Endometrial microvascular endothelial cells (primary cell): ENCODE results near the gene SCT. TPM values are rescaled to one million over a fixed set of nuclear protein-coding genes. Genes with fewer than 3 reads are reported as not detected.

Experiments
- in situ Hi-C: cut with HindIII; loops from 2 replicates; pipeline ENCODE4 v1.10.0; 2017; ENCODE audit warnings: low sequenced_read_pairs, low pct_unique_long_range_greater_than_20kb; ENCODE audit errors: inconsistent ontology term
- total RNA-seq: library from RNA; depleted of rRNA; stranded (reverse); fragments of >200 nt; gene quantifications from one replicate; pipeline ENCODE4 v1.2.3, GENCODE V29; 2015; ENCODE audit errors: inconsistent ontology term

Gene SCT
- total RNA-seq, 1 donor from 2014 or later, result not detected

GRCh38 chr11:624705-625635 is 2.0 kb downstream of the SCT start, which contains the start of gene CDHR5:
CDHR5 (minus strand) TSS chr11:624955; CDS start chr11:624902, 53 bp downstream.
- in situ Hi-C loops, result no loop called here

DNA sequence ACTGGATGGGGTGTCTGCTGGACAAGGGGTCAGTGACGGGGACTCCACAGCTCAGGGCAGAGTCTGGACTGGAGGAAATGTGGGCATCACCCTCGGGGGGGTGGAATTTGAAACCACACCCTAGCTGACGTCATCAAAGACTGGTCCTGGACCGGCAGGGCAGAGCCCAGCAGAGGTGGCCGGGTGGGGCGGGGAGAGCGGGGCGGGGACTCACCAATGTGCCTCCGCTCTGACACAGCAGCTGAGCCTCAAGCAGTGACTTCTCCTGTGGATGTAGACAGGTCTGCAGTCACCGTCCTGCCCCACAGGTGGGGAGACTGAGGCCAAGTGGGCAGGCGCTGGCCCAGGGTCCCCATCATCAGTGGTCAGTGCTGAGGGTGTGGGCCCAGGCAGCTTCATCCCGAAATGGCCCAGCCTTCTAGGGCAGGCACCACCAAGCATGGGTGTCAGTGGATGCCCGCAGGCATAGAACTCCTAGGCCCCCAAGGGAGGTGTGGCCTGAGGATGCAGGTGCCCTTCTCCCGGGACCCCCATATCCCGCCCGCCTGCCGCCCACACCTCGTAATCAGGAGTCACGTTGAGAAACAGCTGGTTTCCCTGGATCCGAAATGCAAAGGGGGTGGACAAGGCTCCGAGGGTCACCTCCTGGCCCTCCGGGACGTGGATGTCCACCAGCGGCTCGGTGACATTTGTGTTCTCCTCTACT is 2.8 kb downstream of the SCT start:
- in situ Hi-C loops, result no loop called here

GRCh38 chr11:623349-623869 is 3.6 kb downstream of the SCT start:
- in situ Hi-C loops, result no loop called here

GRCh38 chr11:621838-622237 is 5.1 kb downstream of the SCT start:
- in situ Hi-C loops, result no loop called here

- in situ Hi-C loops, result no loop called here
Observed at GRCh38 chr11:620935-621814, 5.8 kb downstream of the SCT start.

DNA sequence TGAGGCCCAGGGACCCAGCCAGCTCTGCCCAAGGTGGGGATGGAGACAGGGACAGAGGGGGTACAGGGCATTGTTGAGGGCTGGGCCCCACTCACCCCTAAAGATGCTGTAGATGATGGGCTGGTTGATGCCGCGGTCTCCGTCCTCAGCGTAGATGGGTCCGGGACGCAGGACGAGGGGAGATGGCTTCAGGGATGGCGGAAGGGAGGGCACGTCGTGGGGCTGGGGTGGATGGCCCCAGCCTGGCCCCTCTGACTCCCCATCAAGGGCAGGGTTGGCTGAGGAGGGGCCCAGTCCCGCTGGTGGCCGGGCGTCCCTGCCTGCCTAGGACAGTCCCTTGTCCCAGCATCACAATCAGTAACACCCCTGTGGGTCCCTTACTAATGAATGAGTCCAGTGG is 6.8 kb downstream of the SCT start:
- in situ Hi-C loops, result no loop called here

- in situ Hi-C loops, result no loop called here
Observed at GRCh38 chr11:619628-620050, 7.3 kb downstream of the SCT start.

GRCh38 chr11:618856-619627 is 7.9 kb downstream of the SCT start:
- in situ Hi-C loops, result no loop called here

GRCh38 chr11:617912-618682 is 8.9 kb downstream of the SCT start:
- in situ Hi-C loops, result no loop called here

DNA sequence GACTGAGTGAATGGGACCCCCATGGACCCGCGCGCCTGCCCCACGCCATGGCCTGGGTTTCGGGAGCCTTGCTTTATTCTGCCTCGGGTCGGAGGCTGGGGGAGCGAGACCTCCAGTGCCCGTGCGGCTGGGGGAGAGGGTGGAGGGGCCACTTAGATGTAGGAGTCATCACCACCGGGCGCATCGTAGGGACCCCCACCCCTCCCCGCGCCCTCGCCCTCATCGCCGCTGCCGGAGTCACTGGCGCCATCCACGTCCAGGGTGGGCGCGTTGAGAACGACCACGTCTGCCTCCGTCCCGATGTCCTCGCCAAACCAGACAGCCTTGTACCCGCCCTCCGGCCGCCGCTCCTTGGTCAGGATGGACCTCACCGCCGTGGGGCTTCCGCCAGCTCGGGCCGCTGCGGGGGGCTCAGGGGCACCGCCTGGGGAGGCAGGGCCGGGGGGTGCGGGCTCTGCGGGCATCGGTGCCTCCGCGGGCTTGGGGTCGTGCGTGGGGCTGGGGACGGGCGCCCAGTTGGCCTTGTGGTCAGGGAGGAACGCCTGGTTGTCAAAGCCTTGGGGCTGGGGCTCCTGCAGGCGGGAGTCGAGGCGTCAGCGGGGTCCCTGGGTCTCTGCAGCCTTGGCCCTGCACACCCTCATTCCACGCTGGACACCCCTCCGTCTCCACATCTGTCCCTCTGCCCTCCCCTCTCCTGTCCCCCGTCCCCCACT is 9.6 kb downstream of the SCT start:
- in situ Hi-C loops, result no loop called here

DNA sequence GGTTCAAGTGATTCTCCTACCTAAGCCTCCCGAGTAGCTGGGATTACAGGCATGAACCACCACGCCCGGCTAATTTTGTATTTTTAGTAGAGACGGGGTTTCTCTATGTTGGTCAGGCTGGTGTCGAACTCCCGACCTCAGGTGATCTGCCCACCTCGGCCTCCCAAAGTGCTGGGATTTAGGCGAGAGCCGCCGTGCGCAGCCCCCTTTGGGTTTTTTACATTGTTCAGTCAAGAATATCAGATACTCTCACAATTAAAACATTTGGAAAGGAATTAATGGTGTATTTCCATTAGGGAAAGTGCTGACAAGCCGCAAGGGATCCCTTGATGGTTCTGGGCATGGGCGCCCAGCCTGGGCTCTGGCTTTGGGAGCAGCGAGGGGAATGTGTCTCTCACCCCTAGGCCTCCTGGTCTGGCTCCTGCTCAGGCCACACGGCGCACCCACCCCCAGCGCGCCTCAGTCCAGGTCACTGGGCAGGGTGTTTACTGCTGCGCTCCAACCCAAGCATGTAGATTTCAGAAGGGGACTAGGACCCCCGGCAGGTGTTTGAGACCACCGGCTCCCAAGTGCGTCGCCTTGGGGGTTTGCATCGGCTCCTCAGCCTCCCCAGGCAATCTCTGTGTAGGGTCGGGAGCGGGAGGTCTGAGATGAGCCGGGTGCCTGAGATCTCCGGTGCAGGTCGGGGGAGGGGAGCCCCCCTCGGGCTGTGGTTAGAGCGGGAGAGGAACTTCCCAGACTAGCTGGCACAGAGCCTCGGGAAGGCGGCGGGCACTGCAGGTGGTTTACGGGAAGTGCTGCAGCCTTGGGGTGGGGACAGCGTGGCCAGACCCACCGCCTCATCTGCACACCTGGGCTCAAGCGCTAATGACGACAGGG is 10.4 kb downstream of the SCT start:
- in situ Hi-C loops, result no loop called here

DNA sequence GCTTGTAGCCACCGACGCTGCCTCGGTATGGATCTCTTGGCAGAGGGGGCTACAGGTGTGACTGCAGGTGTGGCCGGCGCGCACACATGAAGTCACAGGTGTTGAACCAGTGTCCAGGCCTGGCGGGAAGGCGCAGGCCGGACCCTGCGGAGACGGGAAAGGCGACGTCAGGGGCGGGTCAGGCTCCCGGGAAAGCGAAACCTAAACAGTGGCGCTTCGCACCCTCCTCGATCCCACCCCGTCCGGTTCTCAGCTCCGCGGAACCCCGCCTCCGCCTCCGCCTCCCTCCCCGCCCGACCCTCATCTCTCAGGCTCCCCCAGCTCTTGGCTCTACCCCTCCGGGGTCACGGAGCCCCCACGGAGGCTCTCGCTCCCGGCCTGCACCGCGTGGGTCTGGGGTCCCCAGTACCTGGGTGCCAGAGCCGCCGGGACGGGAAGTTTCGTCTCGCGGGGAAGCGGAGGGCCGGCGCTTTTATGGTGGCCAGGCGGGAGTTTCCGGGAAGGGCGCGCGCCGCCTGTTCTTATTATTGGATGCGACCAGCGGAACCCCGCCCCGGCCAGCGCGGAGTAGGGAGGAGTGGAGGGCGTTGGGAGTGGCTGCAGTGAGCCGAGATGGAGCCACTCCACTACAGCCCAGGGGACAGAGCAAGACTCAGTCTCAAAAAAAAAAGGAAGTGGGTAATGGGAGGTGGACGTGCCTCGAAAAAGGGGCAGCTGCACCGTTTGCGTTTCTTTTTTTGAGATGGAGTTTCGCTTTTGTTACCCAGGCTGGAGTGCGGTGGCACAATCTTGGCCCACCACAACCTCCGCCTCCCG is 11.3 kb downstream of the SCT start, which contains the start of gene IRF7:
Gene IRF7 (minus strand): TSS at position 447 of the 816 bp plus-strand sequence. CDS start 586 bp downstream, outside the sequence.
- in situ Hi-C loops, result no loop called here

DNA sequence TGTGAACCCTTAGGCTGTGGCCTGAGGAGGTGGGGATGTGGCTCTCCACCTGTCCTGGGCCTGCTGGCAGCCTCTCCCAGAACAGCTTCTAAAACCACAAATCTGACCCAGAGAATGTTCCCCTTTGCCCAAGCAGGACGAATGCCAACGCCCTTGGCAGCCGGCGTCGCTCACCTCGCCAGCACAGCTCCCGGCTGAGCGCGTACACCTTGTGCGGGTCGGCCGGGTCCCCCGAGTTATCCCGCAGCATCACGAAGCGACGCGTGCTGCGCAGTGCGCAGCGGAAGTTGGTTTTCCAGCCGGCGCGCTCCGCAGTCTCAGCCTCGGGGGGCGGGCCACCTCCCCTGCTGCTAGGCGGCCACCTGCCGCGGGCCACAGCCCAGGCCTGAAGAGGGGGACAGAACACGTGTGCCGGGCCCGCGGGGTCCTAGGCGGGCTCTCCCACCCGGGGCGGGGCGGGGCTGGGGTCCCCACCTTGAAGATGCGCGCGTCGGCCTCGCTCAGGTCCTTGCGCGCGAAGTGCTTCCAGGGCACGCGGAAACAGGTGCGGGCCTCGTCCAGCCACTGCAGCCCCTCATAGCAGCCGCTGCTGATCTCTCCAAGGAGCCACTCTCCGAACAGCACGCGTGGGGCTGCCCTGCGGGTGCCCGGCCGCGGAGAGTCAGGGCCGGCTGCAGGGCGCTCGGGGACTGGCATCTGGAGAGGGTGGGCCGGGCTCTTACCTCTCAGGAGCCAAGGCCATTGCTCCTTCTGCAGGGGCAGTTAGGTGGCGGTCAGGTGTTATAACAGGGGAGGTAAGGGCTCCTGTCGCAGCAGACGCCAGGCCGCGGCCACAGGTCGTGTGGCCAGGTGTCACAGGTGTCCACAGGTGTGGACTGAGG is 12.1 kb downstream of the SCT start:
- in situ Hi-C loops, result no loop called here

DNA sequence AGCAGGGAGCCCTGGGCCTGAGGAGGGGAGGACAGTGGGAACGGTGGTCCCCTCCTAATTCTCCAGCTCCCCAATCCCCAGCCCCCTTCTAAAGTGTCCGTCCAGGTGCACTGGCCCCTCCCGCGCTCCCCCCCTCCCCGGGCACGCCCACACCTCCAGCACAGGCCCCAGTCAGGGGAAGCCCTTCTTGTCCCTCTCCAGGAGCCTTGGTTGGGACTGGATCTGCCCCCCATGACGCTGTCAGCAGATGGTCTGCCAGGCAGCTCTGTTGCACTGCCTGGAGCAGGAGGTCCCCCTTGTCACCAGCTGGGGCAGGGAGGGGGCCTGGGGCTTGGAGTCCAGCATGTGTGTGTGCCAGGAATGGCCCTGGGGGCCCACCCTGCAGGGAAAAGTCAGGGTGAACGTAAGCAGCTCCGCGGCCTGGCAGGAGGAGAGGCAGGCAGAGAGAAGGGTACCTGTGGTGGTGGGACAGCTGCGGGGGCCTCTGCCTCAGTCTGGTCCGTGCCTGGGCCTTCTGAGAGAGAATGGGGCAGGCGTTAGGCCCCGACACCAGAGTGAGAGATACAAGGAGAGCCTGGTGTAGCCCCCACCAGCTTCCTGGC is 12.9 kb downstream of the SCT start:
- in situ Hi-C loops, result no loop called here
